Type B pancreatic cell (in vitro differentiated cells): ENCODE results near the gene PMEPA1. TPM values are rescaled to one million over a fixed set of nuclear protein-coding genes. Genes with fewer than 3 reads are reported as not detected.

Source experiments
- DNase-seq: peaks from one replicate; pipeline ENCODE4 v3.0.0; 2021; ENCODE audit warnings: mixed read lengths; ENCODE audit not compliant: unreplicated experiment; ENCODE audit errors: extremely low spot score
- H3K27ac Mint-ChIP-seq: 2 replicates; pipeline ENCODE4 v1.8.0; 2021; ENCODE audit warnings: mild to moderate bottlenecking, mixed read lengths
- H3K27me3 Mint-ChIP-seq: 2 replicates; pipeline ENCODE4 v1.8.0; 2021; ENCODE audit warnings: mixed read lengths
- H3K36me3 Mint-ChIP-seq: 2 replicates; pipeline ENCODE4 v1.8.0; 2021; ENCODE audit warnings: mixed read lengths
- H3K4me1 Mint-ChIP-seq: one replicate; pipeline ENCODE4 v1.8.0; 2021; ENCODE audit warnings: mixed read lengths; ENCODE audit not compliant: unreplicated experiment
- H3K4me3 Mint-ChIP-seq: 2 replicates; pipeline ENCODE4 v1.8.0; 2021; ENCODE audit warnings: mild to moderate bottlenecking, mixed read lengths
- H3K9me3 Mint-ChIP-seq: 2 replicates; pipeline ENCODE4 v1.8.0; 2021; ENCODE audit warnings: mixed read lengths
- CTCF ChIP-seq: fragments of 200-600 bp; sonication (generic); conservative IDR thresholded peaks from 2 replicates; pipeline ENCODE4 v1.5.0; 2021; ENCODE audit warnings: antibody characterized with exemption, mild to moderate bottlenecking
- total RNA-seq: library from RNA; stranded (reverse); gene quantifications from 2 replicates; pipeline ENCODE4 v1.2.1, GENCODE V29; 2021; ENCODE audit warnings: low replicate concordance

PMEPA1 gene
- total RNA-seq, 1 donor from 2014 or later, result 8.8 TPM

- TF ChIP-seq CTCF, result no peak
- DNase-seq, result no peak
- no peaks in the 10 kb centered on the region for H3K36me3 Mint-ChIP-seq
- no peak overlapping the region for H3K27ac Mint-ChIP-seq
- H3K4me3 Mint-ChIP-seq, result no peak overlapping the region
- H3K4me1 Mint-ChIP-seq, result no peaks in the 10 kb centered on the region
- H3K9me3 Mint-ChIP-seq, result no peaks in the 10 kb centered on the region
- H3K27me3 Mint-ChIP-seq, result no peaks in the 10 kb centered on the region
Observed at GRCh38 chr20:57663681-57664451, 45.9 kb downstream of the PMEPA1 start.

- no peak overlapping the region for H3K4me3 Mint-ChIP-seq
- H3K9me3 Mint-ChIP-seq, result no peaks in the 10 kb centered on the region
- H3K36me3 Mint-ChIP-seq, result no peaks in the 10 kb centered on the region
- no peaks in the 10 kb centered on the region for H3K27me3 Mint-ChIP-seq
- H3K27ac Mint-ChIP-seq, result no peak overlapping the region
- H3K4me1 Mint-ChIP-seq, result no peaks in the 10 kb centered on the region
- no peak for TF ChIP-seq CTCF
- DNase-seq, result no peak
Observed at GRCh38 chr20:57663241-57663640, 46.6 kb downstream of the PMEPA1 start.

- H3K4me3 Mint-ChIP-seq, result no peak overlapping the region
- H3K9me3 Mint-ChIP-seq, result no peaks in the 10 kb centered on the region
- DNase-seq, result no peak
- H3K27ac Mint-ChIP-seq, result no peak overlapping the region
- H3K4me1 Mint-ChIP-seq, result no peaks in the 10 kb centered on the region
- TF ChIP-seq CTCF, result no peak
- no peaks in the 10 kb centered on the region for H3K36me3 Mint-ChIP-seq
- H3K27me3 Mint-ChIP-seq, result no peaks in the 10 kb centered on the region
Observed at GRCh38 chr20:57662456-57663240, 47.2 kb downstream of the PMEPA1 start.

DNA sequence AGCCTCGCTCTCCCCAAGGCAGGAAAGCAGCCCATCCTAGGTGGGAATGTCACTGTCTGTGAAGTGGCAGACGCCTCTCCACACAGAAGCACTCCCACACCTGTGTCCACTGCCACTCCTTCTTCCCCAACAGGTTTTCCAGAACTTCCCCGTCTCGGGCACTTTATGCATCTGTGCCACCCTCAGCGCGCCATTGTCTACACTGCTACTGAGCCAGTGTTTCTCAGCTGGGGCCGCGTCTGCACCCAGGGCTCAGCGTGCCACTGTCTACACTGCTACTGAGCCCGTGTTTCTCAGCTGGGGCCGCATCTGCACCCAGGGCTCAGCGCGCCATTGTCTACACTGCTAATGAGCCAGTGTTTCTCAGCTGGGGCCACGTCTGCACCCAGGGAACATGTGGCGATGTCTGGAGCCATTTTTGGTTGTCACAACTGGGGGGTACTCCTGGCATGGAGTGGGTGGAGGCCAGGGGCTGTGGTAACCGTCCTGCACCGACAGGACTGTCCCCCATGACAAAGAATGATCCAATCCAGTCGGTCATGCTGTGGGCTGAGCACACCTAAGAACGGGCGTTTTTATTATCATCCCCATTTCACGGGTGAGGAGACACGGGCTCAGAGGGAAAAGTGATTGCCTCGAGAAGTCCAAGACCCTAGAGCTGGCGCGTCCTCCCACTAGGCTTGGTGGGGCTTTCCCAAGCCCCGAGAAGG lies 47.9 kb downstream of the PMEPA1 start:
- H3K9me3 Mint-ChIP-seq, result no peaks in the 10 kb centered on the region
- no peak for TF ChIP-seq CTCF
- no peaks in the 10 kb centered on the region for H3K36me3 Mint-ChIP-seq
- DNase-seq, result peak; percentile 40
- H3K4me1 Mint-ChIP-seq, result no peaks in the 10 kb centered on the region
- no peak overlapping the region for H3K4me3 Mint-ChIP-seq
- H3K27ac Mint-ChIP-seq, result no peak overlapping the region
- H3K27me3 Mint-ChIP-seq, result no peaks in the 10 kb centered on the region

GRCh38 chr20:57660922-57661745 lies 48.7 kb downstream of the PMEPA1 start:
- no peaks in the 10 kb centered on the region for H3K36me3 Mint-ChIP-seq
- TF ChIP-seq CTCF, result no peak
- DNase-seq, result peak; percentile 64
- no peak overlapping the region for H3K27ac Mint-ChIP-seq
- no peak overlapping the region for H3K4me3 Mint-ChIP-seq
- H3K9me3 Mint-ChIP-seq, result no peaks in the 10 kb centered on the region
- H3K4me1 Mint-ChIP-seq, result no peaks in the 10 kb centered on the region
- no peaks in the 10 kb centered on the region for H3K27me3 Mint-ChIP-seq
